Activated T-cell treated with anti-CD3 and anti-CD28 coated beads, Interleukin-2, amount 50 U/mL, for 4 hours (primary cell): Measurements from ENCODE around the gene DMD. TPM values are rescaled to one million over a fixed set of nuclear protein-coding genes. Genes with fewer than 3 reads are reported as not detected.

ENCODE experiments used
- ATAC-seq, 2 donors: fragments of 200-7000 bp; cut with Tn5 transposase; one replicate each; pipeline ENCODE4 v1.10.0; 2021
- DNase-seq: peaks from one replicate; pipeline ENCODE4 v3.0.0-alpha.2; 2020
- H3K27me3 Mint-ChIP-seq: one replicate; pipeline ENCODE4 v1.8.0; 2021; ENCODE audit warnings: low read depth, mixed read lengths
- H3K36me3 Mint-ChIP-seq: one replicate; pipeline ENCODE4 v1.8.0; 2022; ENCODE audit warnings: mixed read lengths; ENCODE audit not compliant: insufficient read depth
- H3K4me1 Mint-ChIP-seq: one replicate; pipeline ENCODE4 v1.8.0; 2021; ENCODE audit warnings: low read depth, mixed read lengths
- H3K4me3 Mint-ChIP-seq: one replicate; pipeline ENCODE4 v1.8.0; 2021; ENCODE audit warnings: mild to moderate bottlenecking, moderate library complexity, mixed read lengths
- H3K9me3 Mint-ChIP-seq: one replicate; pipeline ENCODE4 v1.8.0; 2021; ENCODE audit warnings: mixed read lengths
- total RNA-seq, 3 donors: library from RNA; stranded (reverse); gene quantifications; one replicate each; pipeline ENCODE4 v1.2.1, GENCODE V29; 2021

Gene DMD
- total RNA-seq, 3 donors from 2014 or later, result 0.29 to 1.4 (median 0.40) TPM

- no peaks in the 10 kb centered on the region for H3K4me1 Mint-ChIP-seq
- ATAC-seq, result no peak
- no peaks in the 10 kb centered on the region for H3K9me3 Mint-ChIP-seq
- DNase-seq, result no peak
- H3K27me3 Mint-ChIP-seq, result no peaks in the 10 kb centered on the region
- no peak overlapping the region for H3K4me3 Mint-ChIP-seq
- H3K36me3 Mint-ChIP-seq, result no peaks in the 10 kb centered on the region
Measured at GRCh38 chrX:31464306-31464915, 1746.9 kb downstream of the DMD start.

- H3K27me3 Mint-ChIP-seq, result peaks cover 2% of the 10 kb centered on the region
- no peak for ATAC-seq
- H3K9me3 Mint-ChIP-seq, result no peaks in the 10 kb centered on the region
- no peaks in the 10 kb centered on the region for H3K36me3 Mint-ChIP-seq
- H3K4me3 Mint-ChIP-seq, result no peak overlapping the region
- DNase-seq, result no peak
- no peaks in the 10 kb centered on the region for H3K4me1 Mint-ChIP-seq
Measured at GRCh38 chrX:31461266-31461665, 1750.1 kb downstream of the DMD start.

- H3K4me3 Mint-ChIP-seq, result no peak overlapping the region
- H3K9me3 Mint-ChIP-seq, result no peaks in the 10 kb centered on the region
- no peak for DNase-seq
- H3K4me1 Mint-ChIP-seq, result no peaks in the 10 kb centered on the region
- no peak for ATAC-seq
- peaks cover 2% of the 10 kb centered on the region for H3K27me3 Mint-ChIP-seq
- no peaks in the 10 kb centered on the region for H3K36me3 Mint-ChIP-seq
Measured at GRCh38 chrX:31459361-31459760, 1752.0 kb downstream of the DMD start.

- no peaks in the 10 kb centered on the region for H3K9me3 Mint-ChIP-seq
- no peak for ATAC-seq
Measured at GRCh38 chrX:31449965-31450364, 1761.4 kb downstream of the DMD start.

GRCh38 chrX:31449081-31449480 is 1762.3 kb downstream of the DMD start:
- H3K9me3 Mint-ChIP-seq, result no peaks in the 10 kb centered on the region
- H3K36me3 Mint-ChIP-seq, result no peaks in the 10 kb centered on the region
- ATAC-seq (no peak), DNase-seq (no peak)
- no peaks in the 10 kb centered on the region for H3K4me1 Mint-ChIP-seq
- H3K27me3 Mint-ChIP-seq, result no peaks in the 10 kb centered on the region
- H3K4me3 Mint-ChIP-seq, result no peak overlapping the region

More at GRCh38 chrX:31449965-31450364, 1761.4 kb downstream of the DMD start:
- Mint-ChIP-seq H3K27me3 (no peaks in the 10 kb centered on the region), H3K4me3 (no peak overlapping the region), H3K36me3 (no peaks in the 10 kb centered on the region), H3K4me1 (no peaks in the 10 kb centered on the region)
- no peak for DNase-seq

- H3K4me1 Mint-ChIP-seq, result no peaks in the 10 kb centered on the region
- no peak for ATAC-seq
- no peak for DNase-seq
- no peak overlapping the region for H3K4me3 Mint-ChIP-seq
- H3K9me3 Mint-ChIP-seq, result no peaks in the 10 kb centered on the region
- no peaks in the 10 kb centered on the region for H3K36me3 Mint-ChIP-seq
- no peaks in the 10 kb centered on the region for H3K27me3 Mint-ChIP-seq
Measured at GRCh38 chrX:31445542-31445941, 1765.8 kb downstream of the DMD start.

GRCh38 chrX:31443654-31444053 is 1767.7 kb downstream of the DMD start:
- Mint-ChIP-seq H3K9me3 (no peaks in the 10 kb centered on the region), H3K36me3 (no peaks in the 10 kb centered on the region), H3K4me3 (no peak overlapping the region), H3K4me1 (no peaks in the 10 kb centered on the region), H3K27me3 (no peaks in the 10 kb centered on the region)
- DNase-seq (no peak), ATAC-seq (no peak)

- ATAC-seq (no peak), DNase-seq (no peak)
- Mint-ChIP-seq H3K27me3 (no peaks in the 10 kb centered on the region), H3K36me3 (no peaks in the 10 kb centered on the region), H3K4me3 (no peak overlapping the region), H3K4me1 (no peaks in the 10 kb centered on the region), H3K9me3 (no peaks in the 10 kb centered on the region)
Measured at GRCh38 chrX:31440546-31440945, 1770.8 kb downstream of the DMD start.

GRCh38 chrX:31436424-31436823 is 1774.9 kb downstream of the DMD start:
- H3K27me3 Mint-ChIP-seq, result no peaks in the 10 kb centered on the region
- no peaks in the 10 kb centered on the region for H3K36me3 Mint-ChIP-seq
- H3K4me1 Mint-ChIP-seq, result no peaks in the 10 kb centered on the region

GRCh38 chrX:31435592-31435991 is 1775.8 kb downstream of the DMD start:
- Mint-ChIP-seq H3K4me3 (no peak overlapping the region), H3K4me1 (no peaks in the 10 kb centered on the region), H3K36me3 (no peaks in the 10 kb centered on the region), H3K9me3 (no peaks in the 10 kb centered on the region), H3K27me3 (no peaks in the 10 kb centered on the region)
- ATAC-seq (no peak), DNase-seq (no peak)

More at GRCh38 chrX:31436424-31436823, 1774.9 kb downstream of the DMD start:
- ATAC-seq (no peak), DNase-seq (no peak)
- Mint-ChIP-seq H3K4me3 (no peak overlapping the region), H3K9me3 (no peaks in the 10 kb centered on the region)

- Mint-ChIP-seq H3K27me3 (no peaks in the 10 kb centered on the region), H3K9me3 (no peaks in the 10 kb centered on the region), H3K36me3 (no peaks in the 10 kb centered on the region), H3K4me3 (no peak overlapping the region), H3K4me1 (no peaks in the 10 kb centered on the region)
- ATAC-seq, result no peak
- no peak for DNase-seq
Measured at GRCh38 chrX:31433856-31434255, 1777.5 kb downstream of the DMD start.

- H3K27me3 Mint-ChIP-seq, result no peaks in the 10 kb centered on the region
- no peaks in the 10 kb centered on the region for H3K36me3 Mint-ChIP-seq
- H3K9me3 Mint-ChIP-seq, result no peaks in the 10 kb centered on the region
- H3K4me1 Mint-ChIP-seq, result no peaks in the 10 kb centered on the region
- ATAC-seq (no peak), DNase-seq (no peak)
- H3K4me3 Mint-ChIP-seq, result no peak overlapping the region
Measured at GRCh38 chrX:31429915-31430314, 1781.4 kb downstream of the DMD start.

GRCh38 chrX:31423609-31424189 is 1787.7 kb downstream of the DMD start:
- no peaks in the 10 kb centered on the region for H3K27me3 Mint-ChIP-seq
- no peak for ATAC-seq
- no peak for DNase-seq
- H3K4me3 Mint-ChIP-seq, result no peak overlapping the region
- no peaks in the 10 kb centered on the region for H3K9me3 Mint-ChIP-seq
- no peaks in the 10 kb centered on the region for H3K4me1 Mint-ChIP-seq
- H3K36me3 Mint-ChIP-seq, result no peaks in the 10 kb centered on the region

GRCh38 chrX:31421441-31421840 is 1789.9 kb downstream of the DMD start:
- Mint-ChIP-seq H3K4me3 (no peak overlapping the region), H3K36me3 (no peaks in the 10 kb centered on the region), H3K9me3 (no peaks in the 10 kb centered on the region), H3K27me3 (no peaks in the 10 kb centered on the region), H3K4me1 (no peaks in the 10 kb centered on the region)
- DNase-seq (no peak), ATAC-seq (no peak)

GRCh38 chrX:31420711-31421151 is 1790.6 kb downstream of the DMD start:
- Mint-ChIP-seq H3K36me3 (no peaks in the 10 kb centered on the region), H3K4me3 (no peak overlapping the region), H3K4me1 (no peaks in the 10 kb centered on the region), H3K9me3 (no peaks in the 10 kb centered on the region), H3K27me3 (no peaks in the 10 kb centered on the region)
- no peak for ATAC-seq
- no peak for DNase-seq
